GM12878 (cell line): ENCODE measurements around the gene CHRNB2. TPM values are rescaled to one million over a fixed set of nuclear protein-coding genes. Genes with fewer than 3 reads are reported as not detected.

ENCODE experiments used
- ATAC-seq: fragments of 200-7000 bp; cut with Tn5 transposase; 3 replicates; pipeline ENCODE4 v1.9.1; 2020; ENCODE audit warnings: mild to moderate bottlenecking, moderate library complexity
- BruUV-seq: library from RNA; stranded (reverse); fragments of 400-500 nt; replicated peaks from 2 replicates; lab custom pipeline; 2021; lab: Mats Ljungman, UMichigan
- CTCF ChIA-PET: fragments of 300-600 bp; sonication (Branson Sonifier 250); formaldehyde crosslinking; extraction: SDS; loops from one replicate; lab custom pipeline; 2021; ENCODE audit warnings: inconsistent platforms; lab: Yijun Ruan, JAX
- POLR2A ChIA-PET: fragments of 350-600 bp; formaldehyde crosslinking; extraction: SDS; loops from one replicate; lab custom pipeline; 2021; ENCODE audit warnings: inconsistent platforms; lab: Charles Lee
- RAD21 ChIA-PET: fragments of 300-600 bp; sonication (Branson Sonifier 250); formaldehyde crosslinking; loops from one replicate; lab custom pipeline; 2023; ENCODE audit warnings: antibody characterized with exemption; ENCODE audit not compliant: unreplicated experiment; lab: Charles Lee
- SMC1A ChIA-PET: fragments of 300-600 bp; sonication (Branson Sonifier 250); formaldehyde crosslinking; loops from one replicate; lab custom pipeline; 2023; ENCODE audit not compliant: unreplicated experiment, uncharacterized antibody; lab: Charles Lee
- DNase-seq: peaks from one replicate; pipeline ENCODE4 v3.0.0-alpha.2; 2011; ENCODE audit warnings: low read depth, low spot score
- FAIRE-seq: peaks from 3 replicates; lab custom pipeline; 2011; peaks lifted over from hg19 to GRCh38; lab: Jason Lieb, UNC
- H2AFZ ChIP-seq: 2 replicates; pipeline ENCODE4 v1.6.0; 2011; ENCODE audit warnings: low read depth, low read length, control low read depth; ENCODE audit not compliant: control insufficient read depth
- H3K27ac ChIP-seq: 2 replicates; pipeline ENCODE4 v1.5.1; 2011; ENCODE audit warnings: control low read depth; ENCODE audit not compliant: control insufficient read depth, insufficient read depth
- H3K27me3 ChIP-seq, 2 experiments: replicated peaks in 1 of 2; 2 replicates each; pipeline versions ENCODE4 v1.6.0 to v1.6.1; 2011; ENCODE audit warnings: low read length in 1 of 2; ENCODE audit not compliant: control insufficient read depth in 2 of 2, insufficient read depth in 2 of 2
- H3K36me3 ChIP-seq, 2 experiments: 2 replicates each; pipeline ENCODE4 v1.5.1; 2011; ENCODE audit warnings: low read length in 1 of 2; ENCODE audit not compliant: control insufficient read depth in 2 of 2, insufficient read depth in 2 of 2
- H3K4me1 ChIP-seq: 2 replicates; pipeline ENCODE4 v1.6.1; 2011; ENCODE audit warnings: mild to moderate bottlenecking, low read length, moderate library complexity, mixed read lengths; ENCODE audit not compliant: control insufficient read depth, insufficient read depth
- H3K4me2 ChIP-seq: 2 replicates; pipeline ENCODE4 v1.6.0; 2011; ENCODE audit warnings: control low read depth; ENCODE audit not compliant: control insufficient read depth, insufficient read depth
- H3K4me3 ChIP-seq: fragments of 200-600 bp; sonication (generic); 2 replicates; pipeline ENCODE4 v1.5.1; 2016
- H3K79me2 ChIP-seq: 2 replicates; pipeline ENCODE4 v1.6.0; 2011; ENCODE audit warnings: low read length; ENCODE audit not compliant: control insufficient read depth, insufficient read depth
- H3K9ac ChIP-seq: 2 replicates; pipeline ENCODE4 v1.8.0; 2011; ENCODE audit warnings: low read length, control low read depth, mixed read lengths; ENCODE audit not compliant: control insufficient read depth, insufficient read depth
- H3K9me3 ChIP-seq: replicated peaks from 3 replicates; pipeline ENCODE4 v1.5.1; 2011; ENCODE audit warnings: mild to moderate bottlenecking, low read length; ENCODE audit not compliant: control insufficient read depth, insufficient read depth
- H4K20me1 ChIP-seq: 2 replicates; pipeline ENCODE4 v1.6.0; 2011; ENCODE audit not compliant: control insufficient read depth, insufficient read depth
- CBX3 ChIP-seq: fragments of 200-600 bp; sonication (generic); IDR thresholded peaks from 2 replicates; pipeline ENCODE4 v1.6.1; 2016; ENCODE audit warnings: low read depth, borderline replicate concordance
- CHD2 ChIP-seq: IDR thresholded peaks from 2 replicates; pipeline ENCODE4 v1.6.1; 2011; ENCODE audit warnings: low read depth, low read length, improper control_type of control experiment, borderline replicate concordance
- ESRRA ChIP-seq: IDR thresholded peaks from 2 replicates; pipeline ENCODE4 v1.6.1; 2012; ENCODE audit warnings: mild to moderate bottlenecking, low read length, improper control_type of control experiment
- IRF4 ChIP-seq: IDR thresholded peaks from 2 replicates; pipeline ENCODE4 v1.6.1; 2011; ENCODE audit warnings: low read depth, low read length
- JUND ChIP-seq: IDR thresholded peaks from 2 replicates; pipeline ENCODE4 v1.6.1; 2012; ENCODE audit warnings: low read depth, mild to moderate bottlenecking, low read length, improper control_type of control experiment, moderate library complexity
- LARP7 ChIP-seq: fragments of 450-650 bp; IDR thresholded peaks from 2 replicates; pipeline ENCODE4 v1.6.1; 2017; ENCODE audit warnings: mild to moderate bottlenecking
- NFYA ChIP-seq: IDR thresholded peaks from 2 replicates; pipeline ENCODE4 v1.6.1; 2011; ENCODE audit warnings: low read depth, mild to moderate bottlenecking, low read length, improper control_type of control experiment, borderline replicate concordance
- NR2C1 ChIP-seq: fragments of 450-650 bp; IDR thresholded peaks from 2 replicates; pipeline ENCODE4 v1.6.1; 2017; ENCODE audit warnings: antibody characterized with exemption, mild to moderate bottlenecking, moderate library complexity
- POU2F2 ChIP-seq: IDR thresholded peaks from 3 replicates; pipeline ENCODE4 v1.6.1; 2011; ENCODE audit warnings: low read depth, mild to moderate bottlenecking, low read length, borderline replicate concordance
- RELA ChIP-seq: fragments of 450-650 bp; IDR thresholded peaks from 2 replicates; pipeline ENCODE4 v1.8.0; 2014; ENCODE audit warnings: borderline replicate concordance; ENCODE audit not compliant: partially characterized antibody
- SIN3A ChIP-seq: IDR thresholded peaks from 2 replicates; pipeline ENCODE4 v1.6.1; 2012; ENCODE audit warnings: low read depth, low read length, improper control_type of control experiment
- STAT3 ChIP-seq: IDR thresholded peaks from 2 replicates; pipeline ENCODE4 v1.6.1; 2011; ENCODE audit warnings: low read depth, low read length, improper control_type of control experiment
- TBL1XR1 ChIP-seq: IDR thresholded peaks from 2 replicates; pipeline ENCODE4 v1.6.1; 2012; ENCODE audit warnings: low read depth, low read length, improper control_type of control experiment
- TCF12 ChIP-seq: IDR thresholded peaks from 2 replicates; pipeline ENCODE4 v1.6.1; 2011; ENCODE audit warnings: low read depth, mild to moderate bottlenecking, low read length
- WGBS: methylation state at CpG from one replicate; pipeline ENCODE4 v1.1.6; 2016; ENCODE audit warnings: low lambda C conversion rate; ENCODE audit not compliant: insufficient replicate concordance, insufficient coverage; ENCODE audit errors: missing lambda C conversion rate; 5-methylcytosine and 5-hydroxymethylcytosine counted together
- in situ Hi-C: fragments of 300-500 bp; cut with MboI; formaldehyde crosslinking; loops from 9 replicates; pipeline ENCODE4 v1.14.3; 2018; ENCODE audit warnings: mixed read lengths
- intact Hi-C: fragments of 100-400 bp; cut with micrococcal nuclease; formaldehyde crosslinking; loops from one replicate; pipeline ENCODE4 v1.14.2; 2022; ENCODE audit not compliant: unreplicated experiment
- polyA plus RNA-seq, 11 experiments: library from polyadenylated mRNA; depleted of rRNA in 4 of 11; unstranded in 6 of 11; stranded (reverse) in 5 of 11; fragments of >200 nt; fragmentation: Nextera tagmentation in 4 of 11; fragmentation: Illumina TruSeq in 1 of 11; extraction: Ambion mirVana in 4 of 11; extraction: Trizol in 1 of 11; gene quantifications; 1 replicate in 1 of 11; 2 replicates in 10 of 11; pipeline versions ENCODE4 v1.2.1 to v1.2.3, GENCODE V29; 2011 to 2016; ENCODE audit warnings: inconsistent platforms in 2 of 11, missing spikeins in 2 of 11, low read depth in 1 of 11
- total RNA-seq, 4 experiments: library from RNA; depleted of rRNA in 3 of 4; stranded (reverse); fragments of >200 nt in 3 of 4; fragmentation: Illumina TruSeq in 1 of 4; extraction: Trizol in 1 of 4; gene quantifications; 2 replicates each; pipeline versions ENCODE4 v1.2.1 to v1.2.3, GENCODE V29; 2013 to 2021
- TF ChIP-seq, protein P1 (sequence below): fragments of 450-650 bp; IDR thresholded peaks from 2 replicates; pipeline ENCODE4 v1.6.1; 2017; ENCODE audit warnings: mild to moderate bottlenecking, moderate library complexity

CHRNB2 gene
- total and polyA plus RNA-seq, 10 of the 15 experiments (the other 5 are each of a cell fraction or from before 2014, with no cell fraction given) = 0.01 to 0.11 (median 0.03) TPM; not detected in 6

DNA sequence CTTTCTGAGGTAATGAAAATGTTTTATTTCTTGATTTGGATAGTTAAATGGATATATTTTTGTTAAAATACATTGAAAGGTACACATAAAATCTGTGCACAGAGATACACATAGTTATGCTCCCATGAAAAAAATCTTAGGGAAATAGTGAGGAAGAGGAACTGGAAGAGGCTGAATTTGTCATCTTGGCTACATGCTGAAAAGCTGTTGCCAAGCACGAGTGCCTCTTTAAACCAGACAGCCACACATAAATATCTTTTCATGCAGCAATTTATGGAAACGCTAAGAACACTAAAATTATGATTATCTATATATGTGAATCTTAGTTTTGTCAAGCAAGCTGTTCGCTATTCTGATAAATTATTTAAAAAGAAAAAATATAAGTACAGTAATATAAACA is 53.2 kb downstream of the CHRNB2 start:
- Histone ChIP-seq H3K79me2 (peaks cover 90% of the 10 kb centered on the region), H3K4me3 (no peak overlapping the region), H3K4me2 (no peak overlapping the region), H3K9me3 (no peaks in the 10 kb centered on the region), H4K20me1 (no peaks in the 10 kb centered on the region), H3K4me1 (peaks cover 4% of the 10 kb centered on the region), H3K27me3 (no peaks in the 10 kb centered on the region), H3K36me3 (peaks cover 0 to 6% of the 10 kb centered on the region in 2 experiments; a peak in 3 of 4 replicates), H3K9ac (no peak overlapping the region), H2AFZ (no peak overlapping the region), H3K27ac (no peak overlapping the region)
- in situ Hi-C loops (no loop called here), intact Hi-C loops (no loop called here)
- DNase-seq = no peak
- ChIA-PET POLR2A (interaction anchor here (0.9 to 3.6 kb wide), 3 partner anchors 10 to 335 kb away, joined by 4 to 11 read pairs (median 6); partner anchors contain the start of gene PBXIP1), CTCF (interaction anchor here (1.5 kb wide), 1 partner anchor 9 kb away, joined by 4 read pairs; no protein-coding TSS in a partner anchor), RAD21 (interaction anchor here (1.8 to 2.1 kb wide), 2 partner anchors 10 to 14 kb away, joined by 6 to 9 read pairs; no protein-coding TSS in a partner anchor), SMC1A (interaction anchor here (0.7 to 5.1 kb wide), 3 partner anchors 11 to 230 kb away, joined by 3 to 28 read pairs (median 3); no protein-coding TSS in a partner anchor)
- no peak for ATAC-seq
- TF ChIP-seq NFYA (no peak), SIN3A (no peak), JUND (no peak), STAT3 (no peak), TBL1XR1 (no peak), POU2F2 (no peak), RELA (no peak), IRF4 (no peak), NR2C1 (no peak), LARP7 (no peak), TCF12 (no peak), ESRRA (no peak), CHD2 (no peak), CBX3 (no peak)
- TF ChIP-seq, protein P1, sequence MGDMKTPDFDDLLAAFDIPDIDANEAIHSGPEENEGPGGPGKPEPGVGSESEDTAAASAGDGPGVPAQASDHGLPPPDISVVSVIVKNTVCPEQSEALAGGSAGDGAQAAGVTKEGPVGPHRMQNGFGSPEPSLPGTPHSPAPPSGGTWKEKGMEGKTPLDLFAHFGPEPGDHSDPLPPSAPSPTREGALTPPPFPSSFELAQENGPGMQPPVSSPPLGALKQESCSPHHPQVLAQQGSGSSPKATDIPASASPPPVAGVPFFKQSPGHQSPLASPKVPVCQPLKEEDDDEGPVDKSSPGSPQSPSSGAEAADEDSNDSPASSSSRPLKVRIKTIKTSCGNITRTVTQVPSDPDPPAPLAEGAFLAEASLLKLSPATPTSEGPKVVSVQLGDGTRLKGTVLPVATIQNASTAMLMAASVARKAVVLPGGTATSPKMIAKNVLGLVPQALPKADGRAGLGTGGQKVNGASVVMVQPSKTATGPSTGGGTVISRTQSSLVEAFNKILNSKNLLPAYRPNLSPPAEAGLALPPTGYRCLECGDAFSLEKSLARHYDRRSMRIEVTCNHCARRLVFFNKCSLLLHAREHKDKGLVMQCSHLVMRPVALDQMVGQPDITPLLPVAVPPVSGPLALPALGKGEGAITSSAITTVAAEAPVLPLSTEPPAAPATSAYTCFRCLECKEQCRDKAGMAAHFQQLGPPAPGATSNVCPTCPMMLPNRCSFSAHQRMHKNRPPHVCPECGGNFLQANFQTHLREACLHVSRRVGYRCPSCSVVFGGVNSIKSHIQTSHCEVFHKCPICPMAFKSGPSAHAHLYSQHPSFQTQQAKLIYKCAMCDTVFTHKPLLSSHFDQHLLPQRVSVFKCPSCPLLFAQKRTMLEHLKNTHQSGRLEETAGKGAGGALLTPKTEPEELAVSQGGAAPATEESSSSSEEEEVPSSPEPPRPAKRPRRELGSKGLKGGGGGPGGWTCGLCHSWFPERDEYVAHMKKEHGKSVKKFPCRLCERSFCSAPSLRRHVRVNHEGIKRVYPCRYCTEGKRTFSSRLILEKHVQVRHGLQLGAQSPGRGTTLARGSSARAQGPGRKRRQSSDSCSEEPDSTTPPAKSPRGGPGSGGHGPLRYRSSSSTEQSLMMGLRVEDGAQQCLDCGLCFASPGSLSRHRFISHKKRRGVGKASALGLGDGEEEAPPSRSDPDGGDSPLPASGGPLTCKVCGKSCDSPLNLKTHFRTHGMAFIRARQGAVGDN = no peak
- 82% methylated on average over 3 of the region's 3 CpGs for WGBS
- BruUV-seq = no TSS peak
- no peak for FAIRE-seq
